Measurements from ENCODE around the gene EIF2S1. TPM values are rescaled to one million over a fixed set of nuclear protein-coding genes. Genes with fewer than 3 reads are reported as not detected.
A peak's percentile ranks its signal among the peaks of the same experiment; 100 is the strongest.

The EIF2S1 gene
- polyA plus RNA-seq, 2 of the 4 experiments (the other 2 are of a cell fraction): 385 to 393 TPM

DNA sequence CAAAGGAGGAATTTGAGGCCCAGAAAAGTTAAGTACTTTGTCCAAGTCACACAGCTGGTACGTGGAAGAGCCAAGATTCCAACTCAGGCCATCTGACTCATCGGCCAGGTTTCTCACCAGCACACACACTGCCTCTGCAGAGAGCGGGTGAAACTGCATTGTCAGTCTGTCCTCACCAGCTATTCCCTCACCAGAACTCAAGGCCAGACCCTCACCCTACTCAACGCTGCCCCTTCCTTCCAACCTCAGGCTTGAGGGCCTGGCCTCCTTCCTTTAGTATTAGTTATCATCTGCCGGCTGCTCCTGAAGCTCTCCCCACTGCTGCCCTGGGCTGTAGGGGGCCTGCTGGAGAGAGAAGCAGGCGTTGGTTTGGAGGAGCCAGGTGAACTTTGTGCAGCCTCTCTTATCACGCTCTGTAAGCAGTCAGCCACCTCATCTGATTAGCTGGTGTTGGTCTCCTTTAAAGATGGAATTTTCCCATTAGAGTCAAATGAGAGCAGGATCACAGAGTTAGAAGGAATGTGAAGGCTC, 68.4 kb downstream of the EIF2S1 start:
- no peak overlapping the region for H3K4me3 ChIP-seq
- WGBS (ENCODE audit: missing lambda C conversion rate): 56% methylated on average over 7 of the region's 7 CpGs
- ChIA-PET CTCF (interaction anchor here (0.6 to 21.5 kb wide), 23 partner anchors 10 to 279 kb away, joined by 3 to 517 read pairs (median 8); partner anchors contain the start of genes PIGH, PLEK2, PLEKHH1 and RDH12), POLR2A (interaction anchor here (1.0 kb wide), 1 partner anchor 267 kb away, joined by 3 read pairs; the partner anchor contains the start of gene RDH11)
- H3K27ac ChIP-seq: peak overlapping the region in 1 of 2 experiments; percentile 38; a peak in 2 of 6 replicates
- ATAC-seq (peak; percentile 81 to 82), DNase-seq (ENCODE audit: low read depth in 1 of 2, low spot score in 1 of 2) (peak in 1 of 2 experiments; percentile 54), FAIRE-seq (no peak)
- TF ChIP-seq FOSL2 (IDR thresholded peaks at IDR 0.05): no peak
- peak; percentile 59; the same call in 1 of the 2 replicates for TF ChIP-seq FOSL2 (CRISPR knock-in tag; IDR thresholded peaks at IDR 0.05)
- TF ChIP-seq ZFP36 (IDR thresholded peaks at IDR 0.05; ENCODE audit: borderline replicate concordance, partially characterized antibody): peak; percentile 35
- TF ChIP-seq RAD21 (conservative IDR thresholded peaks at IDR 0.05 in 1 of 2, IDR thresholded peaks at IDR 0.05 in 1 of 2): no peak
- H3K9me3 ChIP-seq: no peaks in the 10 kb centered on the region
- H3K4me1 ChIP-seq: peaks cover 9% of the 10 kb centered on the region
- no peak overlapping the region for H3K4me2 ChIP-seq

DNA sequence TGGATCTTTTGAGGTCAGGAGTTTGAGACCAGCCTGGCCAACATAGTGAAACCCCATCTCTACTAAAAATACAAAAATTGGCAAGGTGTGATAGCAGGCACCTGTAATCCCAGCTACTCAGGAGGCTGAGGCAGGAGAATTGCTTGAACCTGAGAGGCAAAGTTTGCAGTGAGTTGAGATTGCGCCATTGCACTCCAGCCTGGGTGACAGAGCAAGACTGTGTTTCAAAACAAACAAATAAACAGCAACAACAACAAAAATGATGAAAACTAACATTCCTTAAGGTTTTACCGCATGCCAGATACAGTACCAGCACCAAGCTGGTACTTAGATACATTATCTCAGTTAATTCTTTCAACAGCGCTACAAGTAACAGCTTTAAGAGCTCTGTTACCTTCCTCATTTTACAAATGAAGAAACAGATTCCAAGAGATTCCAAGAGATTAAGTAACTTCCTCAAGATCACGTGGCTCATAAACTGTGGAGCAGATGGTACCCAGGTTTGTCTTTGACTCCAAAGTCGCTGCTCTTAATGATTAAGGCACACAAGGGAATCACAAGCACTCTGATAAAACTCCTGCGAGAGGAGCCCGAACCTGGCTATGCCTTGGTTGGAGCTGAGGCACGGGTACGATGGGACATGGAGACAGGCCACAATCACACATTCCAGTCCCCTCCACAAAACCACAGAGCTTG, 69.5 kb downstream of the EIF2S1 start:
- H3K27ac ChIP-seq: no peak overlapping the region
- peaks cover 9% of the 10 kb centered on the region for H3K4me1 ChIP-seq
- ATAC-seq: no peak
- no peak for TF ChIP-seq RCOR1 (IDR thresholded peaks at IDR 0.05; ENCODE audit: low read depth, low read length)
- no peak for TF ChIP-seq MYC (IDR thresholded peaks at IDR 0.05; ENCODE audit: borderline replicate concordance, low read length)
- TF ChIP-seq, protein P1, sequence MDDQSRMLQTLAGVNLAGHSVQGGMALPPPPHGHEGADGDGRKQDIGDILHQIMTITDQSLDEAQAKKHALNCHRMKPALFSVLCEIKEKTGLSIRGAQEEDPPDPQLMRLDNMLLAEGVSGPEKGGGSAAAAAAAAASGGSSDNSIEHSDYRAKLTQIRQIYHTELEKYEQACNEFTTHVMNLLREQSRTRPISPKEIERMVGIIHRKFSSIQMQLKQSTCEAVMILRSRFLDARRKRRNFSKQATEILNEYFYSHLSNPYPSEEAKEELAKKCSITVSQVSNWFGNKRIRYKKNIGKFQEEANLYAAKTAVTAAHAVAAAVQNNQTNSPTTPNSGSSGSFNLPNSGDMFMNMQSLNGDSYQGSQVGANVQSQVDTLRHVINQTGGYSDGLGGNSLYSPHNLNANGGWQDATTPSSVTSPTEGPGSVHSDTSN (IDR thresholded peaks at IDR 0.05): no peak
- no peak for TF ChIP-seq RARB (CRISPR knock-in tag; IDR thresholded peaks at IDR 0.05)
- no peak for TF ChIP-seq HOXA7 (CRISPR knock-in tag; IDR thresholded peaks at IDR 0.05)
- no peak for TF ChIP-seq CBX8 (IDR thresholded peaks at IDR 0.05)
- TF ChIP-seq MAZ (IDR thresholded peaks at IDR 0.05; ENCODE audit: borderline replicate concordance, low read depth, low read length): no peak
- TF ChIP-seq HDAC2 (IDR thresholded peaks at IDR 0.05): no peak
- TF ChIP-seq, protein P2, sequence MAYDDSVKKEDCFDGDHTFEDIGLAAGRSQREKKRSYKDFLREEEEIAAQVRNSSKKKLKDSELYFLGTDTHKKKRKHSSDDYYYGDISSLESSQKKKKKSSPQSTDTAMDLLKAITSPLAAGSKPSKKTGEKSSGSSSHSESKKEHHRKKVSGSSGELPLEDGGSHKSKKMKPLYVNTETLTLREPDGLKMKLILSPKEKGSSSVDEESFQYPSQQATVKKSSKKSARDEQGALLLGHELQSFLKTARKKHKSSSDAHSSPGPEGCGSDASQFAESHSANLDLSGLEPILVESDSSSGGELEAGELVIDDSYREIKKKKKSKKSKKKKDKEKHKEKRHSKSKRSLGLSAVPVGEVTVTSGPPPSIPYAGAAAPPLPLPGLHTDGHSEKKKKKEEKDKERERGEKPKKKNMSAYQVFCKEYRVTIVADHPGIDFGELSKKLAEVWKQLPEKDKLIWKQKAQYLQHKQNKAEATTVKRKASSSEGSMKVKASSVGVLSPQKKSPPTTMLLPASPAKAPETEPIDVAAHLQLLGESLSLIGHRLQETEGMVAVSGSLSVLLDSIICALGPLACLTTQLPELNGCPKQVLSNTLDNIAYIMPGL (CRISPR knock-in tag; IDR thresholded peaks at IDR 0.05; ENCODE audit: borderline replicate concordance): no peak
- TF ChIP-seq ZSCAN20 (CRISPR knock-in tag; IDR thresholded peaks at IDR 0.05): no peak
- TF ChIP-seq NFE2L2 (conservative IDR thresholded peaks at IDR 0.05; ENCODE audit: low read length): no peak
- TF ChIP-seq, protein P3, sequence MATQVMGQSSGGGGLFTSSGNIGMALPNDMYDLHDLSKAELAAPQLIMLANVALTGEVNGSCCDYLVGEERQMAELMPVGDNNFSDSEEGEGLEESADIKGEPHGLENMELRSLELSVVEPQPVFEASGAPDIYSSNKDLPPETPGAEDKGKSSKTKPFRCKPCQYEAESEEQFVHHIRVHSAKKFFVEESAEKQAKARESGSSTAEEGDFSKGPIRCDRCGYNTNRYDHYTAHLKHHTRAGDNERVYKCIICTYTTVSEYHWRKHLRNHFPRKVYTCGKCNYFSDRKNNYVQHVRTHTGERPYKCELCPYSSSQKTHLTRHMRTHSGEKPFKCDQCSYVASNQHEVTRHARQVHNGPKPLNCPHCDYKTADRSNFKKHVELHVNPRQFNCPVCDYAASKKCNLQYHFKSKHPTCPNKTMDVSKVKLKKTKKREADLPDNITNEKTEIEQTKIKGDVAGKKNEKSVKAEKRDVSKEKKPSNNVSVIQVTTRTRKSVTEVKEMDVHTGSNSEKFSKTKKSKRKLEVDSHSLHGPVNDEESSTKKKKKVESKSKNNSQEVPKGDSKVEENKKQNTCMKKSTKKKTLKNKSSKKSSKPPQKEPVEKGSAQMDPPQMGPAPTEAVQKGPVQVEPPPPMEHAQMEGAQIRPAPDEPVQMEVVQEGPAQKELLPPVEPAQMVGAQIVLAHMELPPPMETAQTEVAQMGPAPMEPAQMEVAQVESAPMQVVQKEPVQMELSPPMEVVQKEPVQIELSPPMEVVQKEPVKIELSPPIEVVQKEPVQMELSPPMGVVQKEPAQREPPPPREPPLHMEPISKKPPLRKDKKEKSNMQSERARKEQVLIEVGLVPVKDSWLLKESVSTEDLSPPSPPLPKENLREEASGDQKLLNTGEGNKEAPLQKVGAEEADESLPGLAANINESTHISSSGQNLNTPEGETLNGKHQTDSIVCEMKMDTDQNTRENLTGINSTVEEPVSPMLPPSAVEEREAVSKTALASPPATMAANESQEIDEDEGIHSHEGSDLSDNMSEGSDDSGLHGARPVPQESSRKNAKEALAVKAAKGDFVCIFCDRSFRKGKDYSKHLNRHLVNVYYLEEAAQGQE (IDR thresholded peaks at IDR 0.05): no peak
- no peak for TF ChIP-seq HOXB13 (CRISPR knock-in tag; IDR thresholded peaks at IDR 0.05; ENCODE audit: low read depth)
- FAIRE-seq: no peak
- WGBS (ENCODE audit: missing lambda C conversion rate): 72% methylated on average over 9 of the region's 9 CpGs
- no peaks in the 10 kb centered on the region for H3K9me3 ChIP-seq
- no peak overlapping the region for H3K4me2 ChIP-seq
- ChIA-PET CTCF (interaction anchor here (1.2 to 21.5 kb wide), 8 partner anchors 9 to 275 kb away, joined by 3 to 517 read pairs (median 34); partner anchors contain the start of genes PLEK2 and RDH12), POLR2A (no interaction called here)
- DNase-seq (ENCODE audit: low read depth in 1 of 2, low spot score in 1 of 2): no peak
- no peak overlapping the region for H3K4me3 ChIP-seq

Measured in A549 (cell line).